Colonic mucosa (tissue), 4 donors: ENCODE results near the gene ALOX15. TPM values are rescaled to one million over a fixed set of nuclear protein-coding genes. Genes with fewer than 3 reads are reported as not detected.
"Not testable (repeated sequence)": the region's sequence is repeated elsewhere in the genome, so short reads cannot be mapped to it uniquely, and the experiment has no call there.

Source experiments
- DNase-seq: peaks from one replicate; pipeline ENCODE4 v3.0.0-alpha.2; 2020
- H3K27ac ChIP-seq: fragments of 200-600 bp; one replicate; pipeline ENCODE4 v1.8.0; 2021
- H3K27me3 ChIP-seq: fragments of 200-600 bp; one replicate; pipeline ENCODE4 v1.8.0; 2021
- H3K36me3 ChIP-seq: fragments of 200-600 bp; one replicate; pipeline ENCODE4 v1.8.0; 2021
- H3K4me1 ChIP-seq: fragments of 200-600 bp; one replicate; pipeline ENCODE4 v1.8.0; 2021; ENCODE audit warnings: mild to moderate bottlenecking
- H3K4me3 ChIP-seq: fragments of 200-600 bp; one replicate; pipeline ENCODE4 v1.8.0; 2021
- H3K9ac ChIP-seq, 2 donors: one replicate each; pipeline ENCODE4 v1.7.0; 2013; ENCODE audit warnings: control low read depth in 2 of 2, low read depth in 2 of 2, low read length in 2 of 2
- H3K9me3 ChIP-seq: fragments of 200-600 bp; one replicate; pipeline ENCODE4 v1.8.0; 2021
- intact Hi-C: fragments of 100-400 bp; cut with DNase I; formaldehyde crosslinking; loops from one replicate; pipeline ENCODE4 v1.14.1; 2022
- total RNA-seq, 2 donors: library from RNA; stranded (reverse); fragmentation: NEBNext Ultra II Directional in 1 of 2; extraction: Animal tissue kit (Norgen Biotek cat#: 25700) in 1 of 2; gene quantifications; one replicate each; pipeline ENCODE4 v1.2.1, GENCODE V29; 2021
- TF ChIP-seq, protein P1 (sequence below): fragments of 200-600 bp; IDR thresholded peaks from one replicate; pipeline ENCODE4 v1.8.0; 2022; ENCODE audit warnings: antibody characterized with exemption, mild to moderate bottlenecking
- donor health status: healthy.
- donor health status: DM: no; HTN: no; CAD: no.
- donor health status: DM: no; HTN: no; CAD: no.

The ALOX15 gene
- total RNA-seq, 2 donors from 2014 or later: 0.13 TPM; not detected in 1

DNA sequence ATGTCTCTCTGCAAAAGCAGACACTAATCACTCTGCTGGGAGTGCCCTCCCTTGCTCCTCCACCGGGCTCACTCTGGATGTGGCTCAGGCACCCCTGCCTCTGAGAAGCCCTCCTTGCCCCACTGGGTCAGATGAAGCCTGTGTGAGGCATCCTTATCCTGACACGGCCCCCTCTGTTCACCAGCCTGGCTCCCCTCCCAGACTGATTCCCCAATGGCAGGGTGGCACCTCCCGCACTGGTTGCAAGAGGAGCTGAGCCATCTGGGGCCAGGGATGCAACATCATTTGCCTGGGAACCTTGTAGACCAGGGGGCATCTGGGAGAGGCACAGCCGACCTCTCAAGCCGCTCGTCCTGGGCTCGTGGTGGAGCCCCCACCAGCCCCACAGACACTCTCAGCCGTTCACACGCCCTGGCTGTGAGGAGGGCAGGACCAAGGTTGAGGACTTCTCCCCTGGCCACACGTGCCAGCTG, 50.5 kb downstream of the ALOX15 start:
- Histone ChIP-seq H3K9me3 (no peaks in the 10 kb centered on the region), H3K4me1 (no peaks in the 10 kb centered on the region), H3K4me3 (no peak overlapping the region), H3K36me3 (no peaks in the 10 kb centered on the region), H3K27me3 (no peaks in the 10 kb centered on the region), H3K9ac (no peak overlapping the region), H3K27ac (no peak overlapping the region)
- no peak for DNase-seq
- intact Hi-C loops: loop anchor here (10.0 kb wide), 1 partner anchor 64 kb away; no protein-coding TSS in a partner anchor
- TF ChIP-seq, protein P1, sequence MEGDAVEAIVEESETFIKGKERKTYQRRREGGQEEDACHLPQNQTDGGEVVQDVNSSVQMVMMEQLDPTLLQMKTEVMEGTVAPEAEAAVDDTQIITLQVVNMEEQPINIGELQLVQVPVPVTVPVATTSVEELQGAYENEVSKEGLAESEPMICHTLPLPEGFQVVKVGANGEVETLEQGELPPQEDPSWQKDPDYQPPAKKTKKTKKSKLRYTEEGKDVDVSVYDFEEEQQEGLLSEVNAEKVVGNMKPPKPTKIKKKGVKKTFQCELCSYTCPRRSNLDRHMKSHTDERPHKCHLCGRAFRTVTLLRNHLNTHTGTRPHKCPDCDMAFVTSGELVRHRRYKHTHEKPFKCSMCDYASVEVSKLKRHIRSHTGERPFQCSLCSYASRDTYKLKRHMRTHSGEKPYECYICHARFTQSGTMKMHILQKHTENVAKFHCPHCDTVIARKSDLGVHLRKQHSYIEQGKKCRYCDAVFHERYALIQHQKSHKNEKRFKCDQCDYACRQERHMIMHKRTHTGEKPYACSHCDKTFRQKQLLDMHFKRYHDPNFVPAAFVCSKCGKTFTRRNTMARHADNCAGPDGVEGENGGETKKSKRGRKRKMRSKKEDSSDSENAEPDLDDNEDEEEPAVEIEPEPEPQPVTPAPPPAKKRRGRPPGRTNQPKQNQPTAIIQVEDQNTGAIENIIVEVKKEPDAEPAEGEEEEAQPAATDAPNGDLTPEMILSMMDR: no peak

DNA sequence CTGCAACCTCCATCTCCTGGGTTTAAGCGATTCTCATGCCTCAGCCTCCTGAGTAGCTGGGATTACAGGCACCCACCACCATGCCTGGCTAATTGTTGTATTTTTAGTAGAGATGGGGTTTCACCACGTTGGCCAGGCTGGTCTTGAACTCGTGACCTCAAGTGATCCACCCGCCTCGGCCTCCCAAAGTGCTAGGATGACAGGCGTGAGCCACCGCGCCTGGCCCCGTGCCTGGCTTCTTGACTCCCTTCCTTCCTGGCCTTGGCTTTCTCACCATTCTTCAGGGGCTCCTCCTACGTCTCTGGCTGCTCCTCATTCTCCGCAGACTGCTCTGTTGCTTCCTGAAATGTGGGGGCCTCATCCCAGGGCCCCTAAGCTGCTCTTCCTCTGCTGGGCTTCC, 51.4 kb downstream of the ALOX15 start:
- H3K27me3 ChIP-seq, H3K9ac ChIP-seq, H3K27ac ChIP-seq, H3K36me3 ChIP-seq, H3K4me3 ChIP-seq, H3K9me3 ChIP-seq, DNase-seq, H3K4me1 ChIP-seq: not testable (repeated sequence)
- intact Hi-C loops: loop anchor here (10.0 kb wide), 1 partner anchor 65 kb away; no protein-coding TSS in a partner anchor

DNA sequence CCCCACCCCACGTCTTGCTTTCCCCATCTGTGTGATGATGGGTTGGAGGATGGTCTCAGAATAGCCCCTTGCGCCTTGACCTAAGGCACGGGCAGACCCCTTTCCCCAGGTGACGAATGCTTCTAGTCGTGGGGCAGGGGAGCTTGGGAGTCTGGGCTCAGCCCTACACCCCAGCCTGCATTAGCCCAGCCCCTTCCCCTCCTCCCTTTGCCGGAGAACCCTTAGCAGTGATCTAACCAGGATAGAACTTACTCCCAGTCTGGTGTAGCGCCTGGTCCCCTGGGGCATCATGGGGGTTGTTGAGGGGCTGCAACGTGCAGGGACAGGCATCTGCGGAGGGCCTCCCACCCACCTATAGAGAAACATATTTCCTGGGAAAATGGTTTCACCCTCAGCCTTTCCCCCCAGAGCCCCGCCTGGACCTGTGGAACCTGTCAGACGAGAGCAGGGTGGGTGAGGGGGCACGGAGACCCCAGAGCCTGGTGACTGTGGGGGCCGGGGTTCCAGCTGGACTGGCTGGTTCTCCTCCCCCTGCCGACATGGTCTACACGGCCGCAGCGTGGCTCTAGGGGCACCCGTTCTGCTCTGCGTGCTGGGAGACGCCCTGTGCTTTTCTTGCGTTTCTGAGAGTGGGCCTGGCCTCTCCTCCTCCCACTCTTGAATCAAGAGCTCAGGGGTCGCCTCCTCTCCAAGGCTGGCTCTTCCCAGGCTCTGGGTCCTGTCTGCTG, 52.4 kb downstream of the ALOX15 start:
- peaks cover 14% of the 10 kb centered on the region for H3K27me3 ChIP-seq
- no peak overlapping the region for H3K9ac ChIP-seq
- intact Hi-C loops: no loop called here
- H3K9me3 ChIP-seq: no peaks in the 10 kb centered on the region
- no peaks in the 10 kb centered on the region for H3K36me3 ChIP-seq
- DNase-seq: no peak
- peaks cover 3% of the 10 kb centered on the region for H3K4me1 ChIP-seq
- no peak overlapping the region for H3K27ac ChIP-seq
- H3K4me3 ChIP-seq: no peak overlapping the region
- TF ChIP-seq, protein P1: no peak

DNA sequence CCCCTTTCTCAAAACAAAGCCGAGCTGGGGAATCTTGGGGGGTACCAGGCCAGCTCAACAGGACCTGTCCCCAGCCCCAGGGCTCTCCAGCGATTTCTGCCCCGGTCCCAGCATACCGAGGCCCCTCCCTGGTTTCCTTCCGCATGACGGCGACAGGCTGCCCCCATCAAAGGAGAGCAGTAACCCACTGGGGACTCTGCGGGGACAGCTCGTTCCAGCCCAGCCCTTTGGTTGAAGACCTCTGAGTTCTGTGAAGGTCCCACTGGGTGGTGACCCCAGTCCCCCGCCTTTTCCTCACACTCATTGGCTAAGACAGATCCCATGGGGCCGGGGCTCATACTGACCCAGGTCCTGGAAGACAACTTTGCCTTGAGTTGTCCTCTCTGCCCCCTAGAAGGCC, 53.1 kb downstream of the ALOX15 start:
- intact Hi-C loops: no loop called here
- no peak for DNase-seq
- TF ChIP-seq, protein P1: no peak
- Histone ChIP-seq H3K4me3 (no peak overlapping the region), H3K27ac (no peak overlapping the region), H3K9me3 (no peaks in the 10 kb centered on the region), H3K4me1 (peaks cover 3% of the 10 kb centered on the region), H3K27me3 (peaks cover 21% of the 10 kb centered on the region), H3K36me3 (no peaks in the 10 kb centered on the region), H3K9ac (no peak overlapping the region)

DNA sequence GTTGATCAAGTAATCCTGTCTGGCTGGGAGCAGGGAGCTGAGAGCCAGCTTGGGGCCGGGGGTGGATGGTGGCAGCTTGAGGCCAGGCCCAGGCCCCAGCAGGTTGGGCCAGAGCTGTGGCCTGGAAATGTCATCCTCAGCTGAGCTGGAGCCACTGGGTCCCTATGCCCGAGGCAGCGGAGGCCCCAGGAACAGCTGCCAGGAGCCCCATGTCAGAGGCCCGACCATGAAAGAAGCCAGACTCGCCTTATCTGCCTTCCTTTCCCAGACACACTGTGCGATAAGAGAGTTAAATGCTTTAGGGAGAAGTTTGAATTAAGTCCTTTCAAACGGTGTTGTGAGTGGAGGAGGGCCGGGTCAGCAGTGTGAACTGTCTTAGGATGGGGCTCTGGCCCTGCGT, 53.7 kb downstream of the ALOX15 start:
- Histone ChIP-seq H3K9me3 (no peaks in the 10 kb centered on the region), H3K9ac (no peak overlapping the region), H3K36me3 (no peaks in the 10 kb centered on the region), H3K4me3 (no peak overlapping the region), H3K27ac (no peak overlapping the region), H3K27me3 (peaks cover 27% of the 10 kb centered on the region), H3K4me1 (peaks cover 3% of the 10 kb centered on the region)
- no peak for DNase-seq
- TF ChIP-seq, protein P1: no peak
- intact Hi-C loops: no loop called here

DNA sequence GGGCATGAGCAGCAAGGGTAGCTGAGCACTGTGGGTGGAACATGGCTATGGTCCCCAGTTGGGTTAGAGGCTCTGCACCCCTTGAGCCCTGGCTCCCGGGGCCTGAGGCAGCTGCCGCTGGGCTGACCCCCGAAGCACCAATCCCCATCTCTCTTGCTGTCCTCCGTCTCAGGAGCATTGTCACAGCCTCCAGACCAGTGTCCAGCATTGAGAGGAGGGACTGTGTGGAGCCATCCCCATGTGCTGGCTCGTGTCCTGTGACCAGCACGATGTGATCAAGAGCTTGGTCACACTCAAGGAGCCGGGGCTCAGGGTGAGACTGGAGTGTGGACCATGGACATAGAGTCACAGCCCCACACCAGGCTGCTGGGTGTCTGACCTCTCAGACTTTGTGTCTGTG, 54.3 kb downstream of the ALOX15 start:
- Histone ChIP-seq H3K4me3 (no peak overlapping the region), H3K4me1 (peaks cover 3% of the 10 kb centered on the region), H3K9ac (no peak overlapping the region), H3K27me3 (peaks cover 33% of the 10 kb centered on the region), H3K27ac (no peak overlapping the region), H3K36me3 (no peaks in the 10 kb centered on the region), H3K9me3 (no peaks in the 10 kb centered on the region)
- no peak for DNase-seq
- intact Hi-C loops: no loop called here
- TF ChIP-seq, protein P1: no peak
